Stomach (tissue), 9 donors: Measurements from ENCODE around the gene PHACTR3. TPM values are rescaled to one million over a fixed set of nuclear protein-coding genes. Genes with fewer than 3 reads are reported as not detected.

ENCODE experiments used
- DNase-seq, 2 donors: peaks; one replicate each; pipeline versions ENCODE4 v3.0.0 to v3.0.0-alpha.2; 2013 to 2019
- H3K27ac ChIP-seq, 5 donors: fragments of 200-600 bp in 4 of 5; sonication (generic) in 4 of 5; one replicate each; pipeline ENCODE4 v1.5.1; 2013 to 2019; ENCODE audit warnings: mild to moderate bottlenecking in 1 of 5, moderate library complexity in 1 of 5
- H3K27me3 ChIP-seq, 3 donors: fragments of 200-600 bp; sonication (generic); one replicate each; pipeline ENCODE4 v1.5.1; 2017 to 2019; ENCODE audit warnings: mixed run types in 1 of 3
- H3K36me3 ChIP-seq, 4 donors: fragments of 200-600 bp; sonication (generic); 1 replicate in 3 of 4; 2 replicates in 1 of 4; pipeline ENCODE4 v1.5.1; 2016 to 2019
- H3K4me1 ChIP-seq, 4 donors: fragments of 200-600 bp; sonication (generic); one replicate each; pipeline ENCODE4 v1.5.1; 2016 to 2019
- H3K4me3 ChIP-seq, 4 donors: fragments of 200-600 bp; sonication (generic) in 3 of 4; one replicate each; pipeline ENCODE4 v1.5.1; 2016 to 2019; ENCODE audit warnings: mild to moderate bottlenecking in 1 of 4
- H3K9me3 ChIP-seq, 4 donors: fragments of 200-600 bp; sonication (generic); one replicate each; pipeline ENCODE4 v1.5.1; 2016 to 2019
- CTCF ChIP-seq, 7 experiments: fragments of 450-650 bp in 4 of 7; fragments of 200-600 bp in 3 of 7; sonication (generic) in 3 of 7; IDR thresholded peaks; one replicate each; pipeline ENCODE4 v1.5.1; 2016 to 2019; ENCODE audit warnings: antibody characterized with exemption in 7 of 7, control low read depth in 2 of 7, mild to moderate bottlenecking in 1 of 7
- EP300 ChIP-seq: sonication (generic); formaldehyde crosslinking; IDR thresholded peaks from one replicate; pipeline ENCODE4 v1.6.1; 2017; ENCODE audit warnings: antibody characterized with exemption
- POLR2A ChIP-seq, 4 donors: fragments of 450-650 bp; IDR thresholded peaks; one replicate each; pipeline ENCODE4 v1.6.1; 2016; ENCODE audit warnings: antibody characterized with exemption in 4 of 4, control low read depth in 2 of 4, mild to moderate bottlenecking in 1 of 4, moderate library complexity in 1 of 4
- POLR2AphosphoS5 ChIP-seq, 3 donors: sonication (generic); formaldehyde crosslinking; IDR thresholded peaks; one replicate each; pipeline ENCODE4 v1.6.1; 2016; ENCODE audit warnings: antibody characterized with exemption in 3 of 3
- WGBS, 5 donors: extraction: QIAGEN DNeasy Blood & Tissue Kit in 3 of 5; methylation state at CpG; one replicate each; pipeline versions ENCODE4 v1.1.5 to v1.1.7; 2013 to 2018; 5-methylcytosine and 5-hydroxymethylcytosine counted together
- intact Hi-C: fragments of 100-400 bp; cut with DNase I; formaldehyde crosslinking; loops from one replicate; pipeline ENCODE4 v1.15.1; 2023; ENCODE audit warnings: low total_unique reads
- polyA plus RNA-seq, 3 donors: library from polyadenylated mRNA; stranded (reverse); fragments of 200-250 nt; gene quantifications; one replicate each; pipeline ENCODE4 v1.2.3, GENCODE V29; 2013
- total RNA-seq, 5 donors: library from RNA; depleted of rRNA; stranded (reverse); fragments of >200 nt; gene quantifications; one replicate each; pipeline versions ENCODE4 v1.1.0 to v1.2.3, GENCODE V29; 2014 to 2016
- donor health status: healthy with polysubstance abuse.
- donor health status: Bipolar disorder and iron deficiency.
- donor health status: healthy.

PHACTR3 gene
- total and polyA plus RNA-seq, 8 donors: 0.55 to 3.7 (median 3.2) TPM; not detected in 3

DNA sequence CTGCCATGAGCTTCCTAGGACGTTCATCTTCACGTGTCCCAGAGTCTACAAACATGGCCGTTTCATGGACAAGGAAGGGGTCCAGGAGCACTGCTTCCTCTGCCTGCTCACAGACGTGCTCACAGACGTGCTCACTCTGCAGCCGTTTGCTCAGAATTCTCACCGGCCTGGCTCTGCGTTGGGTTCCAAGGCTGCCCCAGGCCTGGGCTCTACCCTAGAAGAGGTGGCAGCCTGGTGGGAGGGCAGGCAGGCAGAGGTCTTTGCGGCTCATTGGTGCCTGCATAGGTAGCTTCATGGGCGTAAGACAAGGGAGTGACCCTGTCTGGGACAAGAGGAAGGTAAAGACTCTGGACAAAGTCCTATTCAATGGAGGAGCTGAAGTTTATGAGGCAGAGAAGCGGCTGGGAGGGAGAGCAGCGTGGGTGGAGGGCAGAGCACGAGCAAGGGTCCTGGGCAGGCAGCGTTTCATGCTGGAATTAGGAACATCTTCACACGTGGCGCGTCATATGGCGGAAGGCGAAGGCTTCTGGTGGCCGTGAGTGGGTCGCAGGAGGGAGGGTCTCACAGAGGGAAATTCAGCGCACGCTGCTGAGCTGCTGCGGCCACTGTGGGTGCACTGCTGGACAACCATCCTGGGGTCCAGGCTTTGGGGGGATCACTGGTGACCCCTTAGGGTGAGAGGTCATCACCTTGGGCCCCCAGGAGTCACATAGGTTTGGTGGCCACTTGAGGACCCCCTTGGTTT lies 138.2 kb downstream of the PHACTR3 start:
- H3K27ac ChIP-seq: no peak overlapping the region
- no peak for DNase-seq

GRCh38 chr20:59743308-59743707 lies 139.0 kb downstream of the PHACTR3 start:
- DNase-seq: no peak
- Histone ChIP-seq H3K27ac (no peak overlapping the region), H3K4me1 (peaks cover 0 to 3% (median 1%) of the 10 kb centered on the region in 4 donors), H3K27me3 (peaks cover 0 to 43% (median 4%) of the 10 kb centered on the region in 3 donors), H3K9me3 (no peaks in the 10 kb centered on the region), H3K36me3 (no peaks in the 10 kb centered on the region), H3K4me3 (no peak overlapping the region)
- WGBS, 5 donors: 73 to 91% (median 82%) methylated on average over 7 to 9 of the region's 9 CpGs
- no peak for TF ChIP-seq EP300
- TF ChIP-seq POLR2AphosphoS5 (IDR thresholded peaks at IDR 0.05): no peak
- no peak for TF ChIP-seq POLR2A (IDR thresholded peaks at IDR 0.05)
- TF ChIP-seq CTCF (IDR thresholded peaks at IDR 0.05): no peak
- intact Hi-C loops: no loop called here

More for the DNA sequence above, 138.2 kb downstream of the PHACTR3 start:
- no peak overlapping the region for H3K4me3 ChIP-seq
- H3K27me3 ChIP-seq: peaks cover 0 to 51% (median 4%) of the 10 kb centered on the region in 3 donors
- H3K36me3 ChIP-seq: no peaks in the 10 kb centered on the region
- no peaks in the 10 kb centered on the region for H3K4me1 ChIP-seq
- TF ChIP-seq EP300: no peak
- no peak for TF ChIP-seq POLR2AphosphoS5 (IDR thresholded peaks at IDR 0.05)
- no peak for TF ChIP-seq CTCF (IDR thresholded peaks at IDR 0.05)
- no peak for TF ChIP-seq POLR2A (IDR thresholded peaks at IDR 0.05)
- WGBS, 5 donors: 81 to 88% (median 86%) methylated on average over 24 of the region's 24 CpGs
- intact Hi-C loops: no loop called here
- H3K9me3 ChIP-seq: no peaks in the 10 kb centered on the region

DNA sequence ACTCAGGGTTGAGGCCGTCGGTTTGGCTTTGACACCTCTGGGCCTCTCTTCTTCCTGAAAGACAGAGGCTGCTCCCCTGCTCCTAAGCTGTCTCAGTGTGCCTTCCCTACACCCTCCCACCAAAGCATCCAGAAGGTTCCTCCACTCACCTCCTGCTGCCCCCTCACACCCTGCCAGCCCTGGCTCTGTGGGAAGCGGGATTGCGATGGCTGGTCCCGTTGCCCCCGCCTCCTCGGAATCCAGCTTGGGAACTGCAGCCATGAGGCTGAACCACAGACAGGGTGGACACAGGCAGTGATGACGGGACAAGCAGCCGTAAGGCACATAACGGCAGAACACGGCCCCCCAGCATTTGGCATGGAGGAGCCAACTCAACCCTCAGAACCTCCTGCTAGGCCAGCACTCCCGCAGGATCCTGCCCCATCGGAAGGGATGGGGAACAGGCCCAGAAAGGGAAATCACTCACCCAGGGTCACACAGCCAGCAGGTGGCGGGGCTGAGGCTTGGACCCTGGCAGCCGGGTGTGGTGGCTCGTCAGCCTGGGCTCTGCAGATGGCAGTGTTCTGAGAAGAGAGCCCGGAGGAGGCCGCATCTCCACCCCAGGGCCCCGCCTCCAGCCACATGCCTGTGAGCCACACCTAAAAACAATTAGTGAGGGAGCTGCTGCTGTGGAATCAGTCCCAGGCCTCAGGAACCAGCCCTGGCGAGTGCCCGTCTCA lies 139.6 kb downstream of the PHACTR3 start:
- Histone ChIP-seq H3K27me3 (peaks cover 0 to 37% (median 4%) of the 10 kb centered on the region in 3 donors), H3K9me3 (no peaks in the 10 kb centered on the region), H3K4me1 (peaks cover 0 to 9% (median 4%) of the 10 kb centered on the region in 4 donors), H3K36me3 (no peaks in the 10 kb centered on the region), H3K27ac (no peak overlapping the region), H3K4me3 (no peak overlapping the region)
- no peak for DNase-seq
- 68 to 80% (median 71%) methylated on average over 15 to 21 of the region's 21 CpGs for WGBS, 5 donors
- intact Hi-C loops: no loop called here
- no peak for TF ChIP-seq POLR2AphosphoS5 (IDR thresholded peaks at IDR 0.05)
- no peak for TF ChIP-seq EP300

GRCh38 chr20:59744756-59745155 lies 140.4 kb downstream of the PHACTR3 start:
- intact Hi-C loops: no loop called here
- H3K4me1 ChIP-seq: peaks cover 0 to 17% (median 5%) of the 10 kb centered on the region in 4 donors

More at GRCh38 chr20:59744756-59745155, 140.4 kb downstream of the PHACTR3 start:
- TF ChIP-seq CTCF (IDR thresholded peaks at IDR 0.05) (no peak), POLR2AphosphoS5 (IDR thresholded peaks at IDR 0.05) (no peak), EP300 (no peak), POLR2A (IDR thresholded peaks at IDR 0.05) (no peak)
- H3K27me3 ChIP-seq: peaks cover 0 to 30% (median 4%) of the 10 kb centered on the region in 3 donors
- no peak overlapping the region for H3K4me3 ChIP-seq
- H3K27ac ChIP-seq: no peak overlapping the region
- H3K36me3 ChIP-seq: no peaks in the 10 kb centered on the region
- H3K9me3 ChIP-seq: no peaks in the 10 kb centered on the region
- WGBS, 5 donors: 62 to 75% (median 72%) methylated on average over 11 of the region's 11 CpGs
- DNase-seq: no peak
